ENCODE measurements around the gene UNC93A.

DNA sequence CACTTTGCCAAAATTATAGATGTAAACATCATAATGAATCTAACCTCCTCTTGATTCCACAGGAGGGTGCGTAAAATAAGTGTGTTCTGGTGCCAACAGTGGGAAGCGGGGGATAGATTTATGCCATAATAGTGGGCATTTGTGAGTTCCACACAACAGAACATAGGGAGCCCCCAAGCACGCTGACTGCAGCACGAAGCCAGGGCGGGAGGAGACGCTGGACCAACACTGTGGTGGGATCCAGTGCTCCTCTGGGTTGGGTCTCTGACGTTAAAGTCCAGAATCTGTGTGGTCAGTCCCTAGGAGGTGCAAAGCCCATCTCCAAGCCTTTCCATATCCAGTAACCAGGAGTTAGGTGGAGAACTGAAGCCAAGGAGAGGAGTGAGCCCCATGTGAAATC, 32.0 kb downstream of the UNC93A start:
- TF ChIP-seq, protein P1, sequence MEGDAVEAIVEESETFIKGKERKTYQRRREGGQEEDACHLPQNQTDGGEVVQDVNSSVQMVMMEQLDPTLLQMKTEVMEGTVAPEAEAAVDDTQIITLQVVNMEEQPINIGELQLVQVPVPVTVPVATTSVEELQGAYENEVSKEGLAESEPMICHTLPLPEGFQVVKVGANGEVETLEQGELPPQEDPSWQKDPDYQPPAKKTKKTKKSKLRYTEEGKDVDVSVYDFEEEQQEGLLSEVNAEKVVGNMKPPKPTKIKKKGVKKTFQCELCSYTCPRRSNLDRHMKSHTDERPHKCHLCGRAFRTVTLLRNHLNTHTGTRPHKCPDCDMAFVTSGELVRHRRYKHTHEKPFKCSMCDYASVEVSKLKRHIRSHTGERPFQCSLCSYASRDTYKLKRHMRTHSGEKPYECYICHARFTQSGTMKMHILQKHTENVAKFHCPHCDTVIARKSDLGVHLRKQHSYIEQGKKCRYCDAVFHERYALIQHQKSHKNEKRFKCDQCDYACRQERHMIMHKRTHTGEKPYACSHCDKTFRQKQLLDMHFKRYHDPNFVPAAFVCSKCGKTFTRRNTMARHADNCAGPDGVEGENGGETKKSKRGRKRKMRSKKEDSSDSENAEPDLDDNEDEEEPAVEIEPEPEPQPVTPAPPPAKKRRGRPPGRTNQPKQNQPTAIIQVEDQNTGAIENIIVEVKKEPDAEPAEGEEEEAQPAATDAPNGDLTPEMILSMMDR (IDR thresholded peaks at IDR 0.05), result no peak
- no peak for TF ChIP-seq POLR2A (IDR thresholded peaks at IDR 0.05)
